Heart right ventricle (tissue), 16 donors: Measurements from ENCODE around the gene AMPD2. TPM values are rescaled to one million over a fixed set of nuclear protein-coding genes. Genes with fewer than 3 reads are reported as not detected.

Experiments
- ATAC-seq, 8 donors: fragments of 200-7000 bp; cut with Tn5 transposase; one replicate each; pipeline ENCODE4 v1.9.1; 2020; ENCODE audit warnings: mild to moderate bottlenecking in 8 of 8, moderate library complexity in 8 of 8, moderate number of reproducible peaks in 1 of 8
- DNase-seq, 2 donors: peaks; one replicate each; pipeline ENCODE4 v3.0.0-alpha.2; 2020
- H3K27ac ChIP-seq, 10 donors: fragments of 200-600 bp; sonication (generic) in 2 of 10; one replicate each; pipeline versions ENCODE4 v1.5.0 to v1.8.0; 2020 to 2022; ENCODE audit warnings: mild to moderate bottlenecking in 3 of 10
- H3K27me3 ChIP-seq, 7 donors: fragments of 200-600 bp; one replicate each; pipeline ENCODE4 v1.8.0; 2021 to 2022; ENCODE audit warnings: mild to moderate bottlenecking in 2 of 7
- H3K36me3 ChIP-seq, 9 donors: fragments of 200-600 bp; sonication (generic) in 1 of 9; one replicate each; pipeline versions ENCODE4 v1.5.0 to v1.8.0; 2020 to 2022; ENCODE audit warnings: mild to moderate bottlenecking in 2 of 9
- H3K4me1 ChIP-seq, 9 donors: fragments of 200-600 bp; sonication (generic) in 1 of 9; one replicate each; pipeline versions ENCODE4 v1.5.0 to v1.8.0; 2020 to 2022; ENCODE audit warnings: mild to moderate bottlenecking in 4 of 9
- H3K4me3 ChIP-seq, 10 donors: fragments of 200-600 bp; sonication (generic) in 2 of 10; one replicate each; pipeline versions ENCODE4 v1.5.0 to v1.8.0; 2020 to 2022; ENCODE audit warnings: mild to moderate bottlenecking in 7 of 10, moderate library complexity in 2 of 10
- H3K9me3 ChIP-seq, 11 donors: fragments of 200-600 bp in 10 of 11; sonication (generic) in 2 of 11; one replicate each; pipeline versions ENCODE4 v1.5.0 to v1.8.0; 2013 to 2022; ENCODE audit warnings: mild to moderate bottlenecking in 2 of 11, control low read depth in 1 of 11, moderate library complexity in 1 of 11
- CTCF ChIP-seq, 9 donors: fragments of 200-600 bp; sonication (generic) in 2 of 9; IDR thresholded peaks; one replicate each; pipeline versions ENCODE4 v1.5.0 to v1.8.0; 2021 to 2022; ENCODE audit warnings: antibody characterized with exemption in 9 of 9, mild to moderate bottlenecking in 5 of 9, moderate library complexity in 1 of 9
- WGBS, 2 donors: extraction: QIAGEN DNeasy Blood & Tissue Kit; methylation state at CpG; one replicate each; pipeline ENCODE4 v1.1.7; 2013; ENCODE audit warnings: inconsistent platforms in 1 of 2; 5-methylcytosine and 5-hydroxymethylcytosine counted together
- intact Hi-C, 10 donors: fragments of 100-400 bp; cut with DNase I; formaldehyde crosslinking; loops; one replicate each; pipeline versions ENCODE4 v1.11.1 to v1.14.2; 2022
- polyA plus RNA-seq, 2 donors: library from polyadenylated mRNA; stranded (reverse); fragments of 200-250 nt; gene quantifications; one replicate each; pipeline ENCODE4 v1.2.3, GENCODE V29; 2013
- total RNA-seq, 10 donors: library from RNA; stranded (reverse); fragmentation: NEBNext Ultra II Directional in 3 of 10; extraction: Animal tissue kit (Norgen Biotek cat#: 25700) in 3 of 10; gene quantifications; one replicate each; pipeline versions ENCODE4 v1.2.1 to v1.2.4, GENCODE V29; 2021 to 2023
- donor health status: Arrhythmogenic right ventricular cardiomyopathy.
- donor health status: ischemic (EF 13 %, LVEDD 7.1; RV severe dilation, severe dysfunction).
- donor health status: healthy with polysubstance abuse.
- donor health status: DM: no; HTN: yes; CAD: no.
- donor health status: DM: no; HTN: no; CAD: no.
- donor health status: ischemic (EF 25% LVEDD 6.9; RV normal size, moderate dysfunction).
- donor health status: ischemic (EF 25% LVEDD 5.7; RV mildly dilated, moderate dysfunction).
- donor health status: healthy.
- donor health status: DM: yes; HTN: yes; CAD: no.
- donor health status: Ischemic cardiomyopathy.
- donor health status: ischemic (EF 35%, LVEDD 5.7; RV mildly dilated, moderate dysfunction).
- donor health status: nonischemic (EF 11% LVEDD 7.7; RV severe dilation, severe dysfunction).
- donor health status: DM: yes; HTN: yes; CAD: no.
- donor health status: PGD.
- donor health status: ischemic (EF 29% LVEDD 5.4; RV normal size, mild dysfunction).
- donor health status: nonischemic (EF 23%, LVEDD 6.1; RV moderate dilation, normal function).

AMPD2 gene
- total and polyA plus RNA-seq, 12 donors: 6.4 to 18.2 (median 11.5) TPM

GRCh38 chr1:109630898-109631512 lies 11.4 kb downstream of the AMPD2 start:
- no peaks in the 10 kb centered on the region for H3K27me3 ChIP-seq
- peaks cover 0 to 61% (median 30%) of the 10 kb centered on the region in 9 donors for H3K36me3 ChIP-seq
- no peak for TF ChIP-seq CTCF (IDR thresholded peaks at IDR 0.05)
- no peak overlapping the region for H3K27ac ChIP-seq
- H3K4me3 ChIP-seq: no peak overlapping the region
- no peaks in the 10 kb centered on the region for H3K9me3 ChIP-seq
- ATAC-seq (no peak), DNase-seq (no peak)
- WGBS, 2 donors: 94 to 95% methylated on average over 14 of the region's 14 CpGs
- H3K4me1 ChIP-seq: peaks cover 0 to 19% (median 5%) of the 10 kb centered on the region in 9 donors
- intact Hi-C loops: loop anchor here in 5 of 10 donors (2.0 to 10.0 kb wide), 3 partner anchors 84 to 354 kb away; partner anchors contain the start of genes AHCYL1 (in 2 of the 5) and GNAI3 (in 2 of the 5)

GRCh38 chr1:109631513-109632505 lies 12.2 kb downstream of the AMPD2 start:
- Histone ChIP-seq H3K27ac (no peak overlapping the region), H3K4me3 (no peak overlapping the region), H3K36me3 (peaks cover 0 to 53% (median 30%) of the 10 kb centered on the region in 9 donors), H3K4me1 (peaks cover 2 to 27% (median 12%) of the 10 kb centered on the region in 9 donors), H3K27me3 (no peaks in the 10 kb centered on the region), H3K9me3 (no peaks in the 10 kb centered on the region)
- ATAC-seq (no peak), DNase-seq (no peak)
- 87 to 89% methylated on average over 16 of the region's 16 CpGs for WGBS, 2 donors
- TF ChIP-seq CTCF (IDR thresholded peaks at IDR 0.05): no peak
- intact Hi-C loops: loop anchor here in 6 of 10 donors (2.0 to 10.0 kb wide), 3 partner anchors 85 to 353 kb away; partner anchors contain the start of genes AHCYL1 (in 2 of the 6) and GNAI3 (in 2 of the 6)

GRCh38 chr1:109632671-109633346 lies 13.2 kb downstream of the AMPD2 start:
- intact Hi-C loops: loop anchor here in 5 of 10 donors (2.0 to 10.0 kb wide), 3 partner anchors 86 to 352 kb away; partner anchors contain the start of genes AHCYL1 (in 2 of the 5) and GNAI3 (in 2 of the 5)
- H3K4me3 ChIP-seq: no peak overlapping the region
- H3K4me1 ChIP-seq: peaks cover 2 to 28% (median 12%) of the 10 kb centered on the region in 9 donors
- WGBS, 2 donors: 54 to 71% methylated on average over 5 of the region's 5 CpGs
- peak overlapping the region in 1 of 10 donors; percentile 15 for H3K27ac ChIP-seq
- H3K27me3 ChIP-seq: no peaks in the 10 kb centered on the region
- peaks cover 0 to 43% (median 26%) of the 10 kb centered on the region in 9 donors for H3K36me3 ChIP-seq
- peak in 6 of 8 donors; percentile 34 to 76 (median 39) for ATAC-seq
- TF ChIP-seq CTCF (IDR thresholded peaks at IDR 0.05): no peak
- H3K9me3 ChIP-seq: no peaks in the 10 kb centered on the region
- DNase-seq: peak in 1 of 2 donors; percentile 45
